ENCODE measurements around the gene PHLDB2. TPM values are rescaled to one million over a fixed set of nuclear protein-coding genes. Genes with fewer than 3 reads are reported as not detected.
A peak's percentile ranks its signal among the peaks of the same experiment; 100 is the strongest.

Gene PHLDB2
- total RNA-seq, result 60.8 TPM
- long read RNA-seq, full-length matches to known transcripts, result 17 of 63 reads
- long read RNA-seq, partial matches to known transcripts, result 7 of 63 reads
- long read RNA-seq, other reads (novel, unspliced or antisense), result 39 of 63 reads

DNA sequence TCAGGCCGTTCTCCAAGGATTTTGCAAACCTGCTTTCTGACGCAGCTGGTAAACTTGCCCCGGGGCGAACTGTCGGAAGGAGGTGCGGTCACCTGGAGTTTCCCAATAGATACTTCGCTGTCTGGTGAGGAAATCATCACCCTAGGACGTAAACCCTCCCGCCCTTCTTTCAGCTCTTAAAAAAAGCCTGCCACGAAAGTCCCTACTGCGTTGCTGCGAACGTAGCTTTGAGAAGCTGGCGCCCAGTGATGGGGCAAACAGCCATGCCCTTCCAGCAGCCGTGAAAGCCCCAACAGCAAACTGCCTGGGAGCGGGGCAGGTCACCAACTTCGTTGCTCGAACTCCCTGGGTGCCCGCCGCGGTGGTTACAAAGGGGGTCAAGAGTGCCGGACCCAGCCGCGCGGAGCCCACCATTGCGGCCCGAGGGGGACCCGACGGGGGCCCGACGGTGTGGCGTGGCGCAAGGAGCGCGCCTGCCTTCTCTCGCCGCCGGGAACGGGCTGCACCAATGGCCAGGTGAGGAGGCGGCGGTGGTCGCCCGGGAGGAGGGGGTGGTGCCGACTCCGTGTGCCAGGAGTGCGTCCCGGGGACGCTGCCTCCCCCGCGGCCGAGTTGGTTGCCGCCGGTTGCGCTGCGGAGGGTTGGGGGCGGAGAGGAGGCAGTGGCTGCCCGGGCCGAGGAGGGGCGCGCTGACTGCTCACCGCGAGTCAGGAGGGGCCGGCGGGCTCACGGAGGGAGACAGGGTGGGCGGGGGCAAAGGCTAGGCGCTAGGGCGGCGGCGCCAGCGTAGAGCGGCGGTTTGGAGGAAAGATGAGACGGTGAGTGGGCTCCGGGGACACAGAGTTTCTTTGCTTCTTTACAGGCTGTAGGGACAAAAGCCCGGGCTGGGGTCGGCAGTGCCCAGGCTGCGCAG lies at the start of gene PHLDB2:
TSS of gene PHLDB2 (plus strand) at position 205 of the 913 bp plus-strand sequence. CDS start 24,813 bp downstream, outside the sequence.
- intact Hi-C loops (cut with DNase I), result no loop called here

DNA sequence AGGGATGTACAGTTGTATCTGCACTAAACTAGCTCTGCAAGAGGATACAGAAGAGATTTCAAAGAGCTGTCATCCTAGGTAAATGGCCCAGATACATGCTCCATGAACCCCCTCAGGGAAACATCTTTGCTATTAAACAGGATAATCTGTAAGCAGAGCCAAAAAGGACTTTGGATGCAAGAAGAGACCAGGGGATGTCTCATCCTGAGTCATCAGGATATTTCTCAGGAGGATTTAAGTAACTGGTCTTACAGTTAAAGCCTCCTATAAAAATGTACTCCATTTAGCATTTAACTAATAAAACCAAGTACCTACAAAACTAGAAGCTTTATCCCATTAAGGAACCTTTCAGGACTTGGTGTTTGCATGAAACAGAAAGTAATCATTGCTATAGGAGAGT lies 48.2 kb upstream of the PHLDB2 start:
- H3K36me3 ChIP-seq, result no peaks in the 10 kb centered on the region
- intact Hi-C loops (cut with DNase I), result no loop called here
- no peaks in the 10 kb centered on the region for H3K4me1 ChIP-seq
- H3K4me3 ChIP-seq, result no peak overlapping the region
- no peaks in the 10 kb centered on the region for H3K9me3 ChIP-seq
- TF ChIP-seq, protein P1, sequence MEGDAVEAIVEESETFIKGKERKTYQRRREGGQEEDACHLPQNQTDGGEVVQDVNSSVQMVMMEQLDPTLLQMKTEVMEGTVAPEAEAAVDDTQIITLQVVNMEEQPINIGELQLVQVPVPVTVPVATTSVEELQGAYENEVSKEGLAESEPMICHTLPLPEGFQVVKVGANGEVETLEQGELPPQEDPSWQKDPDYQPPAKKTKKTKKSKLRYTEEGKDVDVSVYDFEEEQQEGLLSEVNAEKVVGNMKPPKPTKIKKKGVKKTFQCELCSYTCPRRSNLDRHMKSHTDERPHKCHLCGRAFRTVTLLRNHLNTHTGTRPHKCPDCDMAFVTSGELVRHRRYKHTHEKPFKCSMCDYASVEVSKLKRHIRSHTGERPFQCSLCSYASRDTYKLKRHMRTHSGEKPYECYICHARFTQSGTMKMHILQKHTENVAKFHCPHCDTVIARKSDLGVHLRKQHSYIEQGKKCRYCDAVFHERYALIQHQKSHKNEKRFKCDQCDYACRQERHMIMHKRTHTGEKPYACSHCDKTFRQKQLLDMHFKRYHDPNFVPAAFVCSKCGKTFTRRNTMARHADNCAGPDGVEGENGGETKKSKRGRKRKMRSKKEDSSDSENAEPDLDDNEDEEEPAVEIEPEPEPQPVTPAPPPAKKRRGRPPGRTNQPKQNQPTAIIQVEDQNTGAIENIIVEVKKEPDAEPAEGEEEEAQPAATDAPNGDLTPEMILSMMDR (IDR thresholded peaks at IDR 0.05), result no peak
- ATAC-seq (no peak), DNase-seq (no peak)
- H3K27ac ChIP-seq, result no peak overlapping the region
- H3K27me3 ChIP-seq, result no peaks in the 10 kb centered on the region

More for the DNA sequence above, at the start of gene PHLDB2:
- TF ChIP-seq, protein P1 (IDR thresholded peaks at IDR 0.05), result no peak
- no peaks in the 10 kb centered on the region for H3K36me3 ChIP-seq
- peaks cover 20% of the 10 kb centered on the region for H3K4me1 ChIP-seq
- peak; percentile 82 for ATAC-seq
- peak within 1 kb of the TSS; percentile 95 for H3K27ac ChIP-seq
- H3K27me3 ChIP-seq, result no peaks in the 10 kb centered on the region
- H3K4me3 ChIP-seq, result peak within 1 kb of the TSS; percentile 75
- H3K9me3 ChIP-seq, result no peaks in the 10 kb centered on the region
- peak; percentile 80 for DNase-seq

DNA sequence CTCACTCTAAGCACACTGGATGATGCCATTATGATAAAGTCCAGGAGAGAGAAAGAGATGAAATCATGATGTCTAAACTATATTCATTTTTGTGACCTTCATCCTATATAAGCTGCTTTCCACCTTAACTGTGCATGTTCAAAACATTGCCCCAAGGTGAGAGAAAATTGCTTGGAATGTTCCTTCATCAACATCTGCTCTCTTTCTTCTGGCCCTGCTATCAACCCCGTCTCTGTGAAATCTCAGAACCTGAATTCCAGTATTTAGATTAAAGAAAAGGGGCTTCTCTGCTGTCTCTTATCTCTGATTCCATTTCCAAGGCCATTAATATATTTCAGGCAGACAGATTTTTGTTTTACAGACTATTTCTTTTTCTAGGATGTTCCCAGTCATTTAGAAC lies 47.3 kb upstream of the PHLDB2 start:
- DNase-seq (no peak), ATAC-seq (no peak)
- Histone ChIP-seq H3K4me1 (no peaks in the 10 kb centered on the region), H3K9me3 (no peaks in the 10 kb centered on the region), H3K27ac (no peak overlapping the region), H3K4me3 (no peak overlapping the region), H3K27me3 (no peaks in the 10 kb centered on the region), H3K36me3 (no peaks in the 10 kb centered on the region)
- intact Hi-C loops (cut with DNase I), result no loop called here
- TF ChIP-seq, protein P1 (IDR thresholded peaks at IDR 0.05), result no peak

DNA sequence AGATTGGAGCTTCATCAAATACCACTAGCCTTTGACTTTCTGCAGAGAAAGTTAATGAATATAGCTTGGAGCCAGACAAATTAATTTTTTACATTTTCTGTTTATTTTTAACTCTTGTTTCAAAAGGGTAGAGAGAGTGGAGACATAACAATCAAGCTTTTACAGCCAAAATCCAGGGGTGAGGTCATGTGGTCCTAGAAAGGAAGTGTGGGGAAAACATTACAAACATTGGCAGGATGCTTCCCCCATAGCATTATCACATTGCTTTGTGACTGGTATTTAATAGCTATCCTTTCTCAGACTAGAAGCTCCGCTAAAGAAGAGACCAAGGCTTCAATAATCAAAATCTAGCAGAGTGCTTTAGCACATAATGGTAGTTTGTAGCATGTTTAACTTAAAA lies 46.4 kb upstream of the PHLDB2 start:
- Histone ChIP-seq H3K27me3 (no peaks in the 10 kb centered on the region), H3K27ac (no peak overlapping the region), H3K4me3 (no peak overlapping the region), H3K4me1 (no peaks in the 10 kb centered on the region), H3K9me3 (no peaks in the 10 kb centered on the region), H3K36me3 (no peaks in the 10 kb centered on the region)
- ATAC-seq (no peak), DNase-seq (no peak)
- TF ChIP-seq, protein P1 (IDR thresholded peaks at IDR 0.05), result no peak
- intact Hi-C loops (cut with DNase I), result no loop called here

DNA sequence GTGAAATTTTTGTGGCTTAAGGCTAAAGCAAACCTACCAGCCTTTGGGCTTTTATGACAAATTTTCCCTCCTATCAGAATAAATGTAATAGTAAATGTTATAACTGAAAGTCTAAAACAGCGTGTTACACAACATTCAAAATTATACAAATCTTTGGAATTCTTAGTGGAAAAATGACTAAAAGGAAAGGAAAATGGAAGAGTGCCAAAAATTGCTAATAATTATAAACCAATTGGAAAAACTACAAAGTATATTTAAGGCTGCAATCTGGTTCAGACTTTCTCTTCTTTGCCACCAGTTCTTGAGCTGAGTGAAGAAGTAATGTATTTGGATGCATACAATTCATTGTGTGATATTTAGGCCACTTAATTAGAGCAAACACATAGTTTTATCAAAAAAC lies 45.6 kb upstream of the PHLDB2 start:
- Histone ChIP-seq H3K27me3 (no peaks in the 10 kb centered on the region), H3K9me3 (no peaks in the 10 kb centered on the region), H3K36me3 (no peaks in the 10 kb centered on the region), H3K4me1 (no peaks in the 10 kb centered on the region), H3K4me3 (no peak overlapping the region), H3K27ac (no peak overlapping the region)
- DNase-seq, result no peak
- intact Hi-C loops (cut with DNase I), result no loop called here
- TF ChIP-seq, protein P1 (IDR thresholded peaks at IDR 0.05), result no peak
- ATAC-seq, result no peak

Measured in upper lobe of right lung (tissue), 1 donor.